T47D (cell line): Measurements from ENCODE around the gene RMP24.
"Not testable (repeated sequence)": the region's sequence is repeated elsewhere in the genome, so short reads cannot be mapped to it uniquely, and the experiment has no call there.

Source experiments
- DNase-seq, 2 experiments: peaks; one replicate each; pipeline versions ENCODE4 v3.0.0 to v3.0.0-alpha.2; 2011 to 2012; ENCODE audit warnings: low read depth in 1 of 2, low spot score in 1 of 2
- JUND ChIP-seq: IDR thresholded peaks from 2 replicates; pipeline ENCODE4 v1.6.1; 2012; ENCODE audit warnings: low read depth
- in situ Hi-C: cut with HindIII; loops from 2 replicates; pipeline ENCODE4 v1.10.0; 2016; ENCODE audit warnings: low sequenced_read_pairs, low pct_unique_long_range_greater_than_20kb

Gene RMP24

DNA sequence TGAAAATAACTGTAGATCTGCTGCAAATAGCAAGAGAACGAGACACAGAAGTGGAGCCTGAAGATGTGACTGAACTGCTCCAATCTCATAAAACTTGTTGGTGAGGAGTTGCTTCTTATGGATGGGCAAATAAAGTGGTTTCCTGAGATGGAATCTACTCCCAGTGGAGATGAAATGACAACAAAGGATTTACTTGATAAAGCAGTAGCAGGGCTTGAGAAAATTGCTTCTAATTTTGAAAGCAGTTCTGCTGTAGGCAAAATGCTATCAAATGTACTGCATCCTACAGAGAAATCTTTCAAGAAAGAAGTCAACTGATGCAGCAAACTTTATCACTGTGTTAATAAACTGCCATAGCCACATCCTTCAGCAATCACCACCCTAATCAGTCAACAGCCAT, 50.9 kb downstream of the RMP24 start:
- in situ Hi-C loops: no loop called here
- no peak for DNase-seq
- no peak for TF ChIP-seq JUND

DNA sequence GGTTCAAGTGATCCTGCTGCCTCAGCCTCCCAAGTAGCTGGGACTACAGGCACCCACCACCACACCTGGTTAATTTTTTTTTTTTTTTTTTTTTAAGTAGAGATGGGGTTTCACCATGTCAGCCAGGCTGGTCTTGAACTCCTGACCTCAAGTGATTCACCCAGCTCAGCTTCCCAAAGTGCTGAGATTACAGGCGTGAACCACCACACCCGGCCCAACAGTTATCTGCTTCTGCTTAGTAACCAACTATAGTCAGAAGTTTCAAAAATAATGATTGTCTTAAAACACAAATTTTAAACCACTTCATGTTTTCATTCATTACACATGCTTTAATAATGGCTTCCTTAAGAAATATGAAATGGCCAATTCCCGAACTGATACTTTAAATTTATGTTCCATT, 51.8 kb downstream of the RMP24 start:
- DNase-seq, in situ Hi-C loops: not testable (repeated sequence)

DNA sequence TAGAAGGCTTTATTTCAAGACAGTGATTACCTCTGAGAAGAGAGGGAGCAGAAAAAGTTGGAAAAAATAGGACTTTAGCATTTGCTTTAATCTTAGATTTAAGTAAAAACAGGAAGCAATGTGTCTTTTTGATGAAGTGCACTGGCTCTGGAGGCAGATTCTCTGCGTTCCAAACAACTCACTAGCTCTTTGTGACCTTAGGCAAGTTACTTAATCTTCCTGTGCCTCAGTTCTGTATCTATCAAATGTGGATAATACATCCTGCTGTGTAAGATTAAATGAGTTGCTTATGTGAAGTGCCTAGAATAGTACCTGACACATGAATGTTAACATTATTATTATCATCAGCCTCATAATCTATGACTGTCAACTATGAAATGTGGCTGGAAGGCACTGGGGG, 52.5 kb downstream of the RMP24 start:
- in situ Hi-C loops: no loop called here
- no peak for TF ChIP-seq JUND
- no peak for DNase-seq

DNA sequence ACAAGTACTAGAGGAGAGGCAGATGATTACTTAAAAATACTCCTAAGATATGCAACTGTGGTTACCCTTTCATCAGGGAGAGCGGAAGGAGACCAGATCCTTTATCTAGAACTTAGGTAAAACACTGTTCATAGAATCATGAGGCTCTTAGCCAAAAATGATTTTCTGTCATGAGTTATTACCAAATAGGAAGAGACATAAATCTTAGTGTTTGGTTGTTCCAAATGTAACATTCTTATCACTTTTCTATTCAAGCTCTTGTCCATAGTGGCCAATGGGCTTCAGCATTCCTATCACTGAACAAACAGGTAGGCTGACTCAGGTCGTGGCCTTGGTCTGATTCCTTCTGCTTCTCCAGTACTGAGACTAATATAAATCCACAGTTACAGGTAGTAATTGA, 56.4 kb downstream of the RMP24 start:
- in situ Hi-C loops: no loop called here
- DNase-seq: no peak
- TF ChIP-seq JUND: no peak
